PC-3 (cell line): ENCODE results near the gene NOTO.

Experiments
- EZH2 ChIP-seq: fragments of 300-600 bp; sonication (generic); IDR thresholded peaks from one replicate; pipeline ENCODE4 v1.6.1; 2017; ENCODE audit warnings: antibody characterized with exemption, mild to moderate bottlenecking, low read length; ENCODE audit not compliant: unreplicated experiment
- EZH2phosphoT487 ChIP-seq: fragments of 300-600 bp; sonication (generic); IDR thresholded peaks from 2 replicates; pipeline ENCODE4 v1.6.1; 2018; ENCODE audit warnings: mild to moderate bottlenecking, antibody characterized with exemption, low read length, borderline replicate concordance
- TF ChIP-seq, protein P1 (sequence below): fragments of 300-600 bp; sonication (generic); conservative IDR thresholded peaks from 2 replicates; pipeline ENCODE4 v1.5.1; 2017; ENCODE audit warnings: antibody characterized with exemption, low read depth, mild to moderate bottlenecking, low read length

DNA sequence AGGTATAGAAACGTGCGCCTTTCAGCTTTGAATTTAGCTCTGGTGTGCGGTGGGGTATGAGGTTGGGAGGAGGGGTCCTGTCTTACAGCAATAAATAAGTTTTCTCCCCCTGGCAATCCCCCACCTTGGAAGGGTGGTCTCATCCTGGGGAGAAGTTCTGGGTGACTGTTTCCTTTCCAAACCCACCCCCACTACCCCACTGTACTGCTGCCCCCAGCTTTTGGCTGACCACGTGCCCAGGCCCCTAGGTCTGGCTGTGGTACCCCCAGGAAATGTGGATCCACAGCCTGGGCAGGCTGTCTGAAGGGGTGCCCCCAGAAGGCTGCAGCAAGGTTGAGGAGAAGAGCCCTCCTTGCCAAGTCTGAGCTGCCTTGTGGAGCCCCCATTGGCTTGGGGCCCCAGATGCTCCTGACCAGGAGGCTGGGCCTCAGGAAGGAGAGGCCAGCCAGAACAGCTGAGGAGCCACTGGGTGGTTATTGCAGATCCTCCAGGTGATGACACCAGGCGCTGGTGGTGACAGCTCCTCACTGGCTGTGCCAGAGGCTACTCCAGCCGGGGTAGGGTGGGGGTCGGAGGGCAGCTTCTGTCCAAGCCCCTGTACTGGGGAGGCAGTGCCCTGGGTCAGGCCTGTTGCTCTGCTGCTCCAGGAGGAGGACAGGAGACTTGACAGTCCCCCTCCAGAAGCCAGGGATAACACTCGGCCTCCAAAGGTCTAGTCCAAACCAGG is 56.0 kb downstream of the NOTO start:
- TF ChIP-seq, protein P1, sequence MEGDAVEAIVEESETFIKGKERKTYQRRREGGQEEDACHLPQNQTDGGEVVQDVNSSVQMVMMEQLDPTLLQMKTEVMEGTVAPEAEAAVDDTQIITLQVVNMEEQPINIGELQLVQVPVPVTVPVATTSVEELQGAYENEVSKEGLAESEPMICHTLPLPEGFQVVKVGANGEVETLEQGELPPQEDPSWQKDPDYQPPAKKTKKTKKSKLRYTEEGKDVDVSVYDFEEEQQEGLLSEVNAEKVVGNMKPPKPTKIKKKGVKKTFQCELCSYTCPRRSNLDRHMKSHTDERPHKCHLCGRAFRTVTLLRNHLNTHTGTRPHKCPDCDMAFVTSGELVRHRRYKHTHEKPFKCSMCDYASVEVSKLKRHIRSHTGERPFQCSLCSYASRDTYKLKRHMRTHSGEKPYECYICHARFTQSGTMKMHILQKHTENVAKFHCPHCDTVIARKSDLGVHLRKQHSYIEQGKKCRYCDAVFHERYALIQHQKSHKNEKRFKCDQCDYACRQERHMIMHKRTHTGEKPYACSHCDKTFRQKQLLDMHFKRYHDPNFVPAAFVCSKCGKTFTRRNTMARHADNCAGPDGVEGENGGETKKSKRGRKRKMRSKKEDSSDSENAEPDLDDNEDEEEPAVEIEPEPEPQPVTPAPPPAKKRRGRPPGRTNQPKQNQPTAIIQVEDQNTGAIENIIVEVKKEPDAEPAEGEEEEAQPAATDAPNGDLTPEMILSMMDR = no peak
- TF ChIP-seq EZH2phosphoT487 (no peak), EZH2 (no peak)
